GM21529 (cell line): ENCODE measurements around the gene CANX.

ENCODE experiments used
- ATAC-seq: cut with Tn5 transposase; IDR thresholded peaks from one replicate; pipeline ENCODE4 v1.9.1; 2021; ENCODE audit not compliant: unreplicated experiment

CANX gene

DNA sequence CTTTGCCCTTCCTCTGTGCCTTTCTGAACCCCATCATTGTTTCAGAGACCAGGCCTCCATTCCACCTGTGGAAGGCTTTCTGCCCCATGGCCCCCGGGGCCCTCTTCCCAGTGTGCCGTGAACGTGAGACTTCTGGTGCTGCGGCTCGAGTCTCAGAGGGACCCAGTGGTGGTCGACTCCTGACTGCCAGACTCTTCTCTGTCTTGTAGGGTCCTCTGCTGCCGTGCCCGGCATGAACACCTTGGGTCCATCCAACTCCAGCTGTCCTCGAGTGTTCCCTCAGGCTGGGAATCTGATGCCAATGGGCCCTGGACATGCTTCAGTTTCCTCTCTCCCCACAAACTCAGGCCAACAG, 74.9 kb downstream of the CANX start:
- no peak for ATAC-seq

DNA sequence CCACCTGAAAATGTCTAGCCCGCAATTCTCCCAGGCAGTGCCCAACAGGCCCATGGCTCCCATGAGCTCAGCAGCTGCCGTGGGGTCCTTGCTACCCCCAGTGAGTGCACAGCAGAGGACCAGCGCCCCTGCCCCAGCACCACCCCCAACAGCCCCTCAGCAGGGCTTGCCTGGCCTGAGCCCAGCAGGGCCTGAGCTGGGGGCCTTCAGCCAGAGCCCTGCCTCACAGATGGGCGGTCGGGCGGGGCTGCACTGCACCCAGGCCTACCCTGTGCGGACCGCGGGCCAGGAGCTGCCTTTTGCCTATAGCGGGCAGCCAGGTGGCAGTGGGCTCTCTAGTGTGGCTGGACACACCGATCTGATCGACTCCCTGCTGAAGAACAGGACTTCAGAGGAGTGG, 75.7 kb downstream of the CANX start:
- no peak for ATAC-seq

DNA sequence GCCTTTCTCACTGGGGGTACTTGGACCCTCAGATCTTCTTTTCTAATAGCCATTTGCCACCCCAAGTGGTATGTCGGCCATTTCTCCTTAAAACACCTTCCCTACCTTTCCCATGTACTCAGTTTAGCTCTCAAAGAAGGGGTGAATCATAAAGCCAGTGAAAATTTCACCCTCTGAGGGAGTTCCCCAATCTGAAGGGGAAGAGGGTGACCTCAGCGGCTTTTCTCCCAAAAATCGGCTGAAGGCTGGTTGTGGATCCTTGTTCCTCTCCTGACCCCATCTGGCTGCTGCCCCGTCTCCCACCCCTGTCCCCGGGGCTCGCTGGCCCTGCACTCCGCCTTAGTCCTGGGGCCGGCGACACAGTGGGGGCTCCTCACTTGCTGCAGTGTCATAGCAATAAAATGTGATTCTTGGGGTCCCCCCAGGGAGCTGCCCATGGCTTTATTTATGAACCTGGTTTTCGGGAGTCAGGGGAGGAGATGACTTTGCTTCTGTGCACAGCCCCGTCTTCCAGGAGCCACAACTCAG, 77.7 kb downstream of the CANX start:
- no peak for ATAC-seq

DNA sequence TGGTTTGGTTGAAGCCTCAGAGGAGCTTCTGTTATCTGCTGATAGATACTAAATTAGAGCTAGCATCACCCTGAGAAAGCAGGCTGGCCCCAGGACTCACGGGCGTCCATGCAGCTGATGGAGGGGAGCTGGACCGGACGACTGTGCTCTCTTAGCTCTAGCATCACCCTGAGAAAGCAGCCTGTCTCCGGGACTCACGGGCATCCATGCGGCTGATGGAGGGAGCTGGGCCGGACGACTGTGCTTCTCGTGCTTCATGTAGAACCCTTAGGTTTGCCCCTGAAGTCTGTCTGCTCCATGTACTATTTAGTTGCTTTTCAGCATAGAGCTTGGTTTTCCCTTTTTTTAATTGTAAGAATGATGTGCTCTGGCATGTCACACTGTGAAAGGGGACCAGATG, 78.7 kb downstream of the CANX start:
- no peak for ATAC-seq

DNA sequence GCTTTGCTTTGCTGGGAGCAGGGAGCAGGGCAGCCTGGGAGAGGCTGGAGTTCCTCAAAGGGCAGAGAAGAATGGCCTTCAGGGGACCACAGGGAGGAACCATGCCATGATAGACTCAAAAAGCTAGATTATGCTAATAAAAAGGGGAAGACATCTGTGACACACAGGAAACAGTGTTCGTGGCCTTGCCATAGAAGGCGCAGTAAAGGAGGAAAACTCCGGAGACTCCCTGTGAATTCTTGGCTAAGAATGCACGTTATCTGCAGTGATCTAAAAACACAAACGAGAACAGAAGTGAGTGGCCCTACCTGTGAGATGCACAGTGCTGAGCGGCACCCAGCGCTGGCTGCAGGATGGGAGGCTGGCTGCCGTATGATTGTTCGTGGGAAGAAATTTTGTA, 79.1 kb downstream of the CANX start:
- no peak for ATAC-seq

DNA sequence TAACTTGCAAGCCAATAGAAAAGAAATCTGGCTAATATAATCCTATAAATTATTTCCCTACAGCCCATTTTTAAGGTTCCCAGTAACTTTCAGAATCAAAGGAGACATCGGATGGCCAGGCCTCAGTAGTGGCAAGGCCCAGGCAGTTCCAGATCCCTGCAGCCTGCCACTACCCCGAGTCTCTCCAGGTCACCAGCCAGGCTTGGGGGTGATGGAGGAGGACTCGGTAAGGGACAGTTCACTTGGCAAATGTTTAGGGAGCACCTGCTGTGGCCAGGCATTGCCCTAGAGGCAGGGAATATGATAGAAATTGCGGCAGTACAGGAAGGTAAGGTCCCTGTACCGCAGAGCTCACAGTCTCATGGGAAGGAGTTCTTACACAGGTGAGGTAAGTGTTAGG, 79.8 kb downstream of the CANX start:
- ATAC-seq: no peak

DNA sequence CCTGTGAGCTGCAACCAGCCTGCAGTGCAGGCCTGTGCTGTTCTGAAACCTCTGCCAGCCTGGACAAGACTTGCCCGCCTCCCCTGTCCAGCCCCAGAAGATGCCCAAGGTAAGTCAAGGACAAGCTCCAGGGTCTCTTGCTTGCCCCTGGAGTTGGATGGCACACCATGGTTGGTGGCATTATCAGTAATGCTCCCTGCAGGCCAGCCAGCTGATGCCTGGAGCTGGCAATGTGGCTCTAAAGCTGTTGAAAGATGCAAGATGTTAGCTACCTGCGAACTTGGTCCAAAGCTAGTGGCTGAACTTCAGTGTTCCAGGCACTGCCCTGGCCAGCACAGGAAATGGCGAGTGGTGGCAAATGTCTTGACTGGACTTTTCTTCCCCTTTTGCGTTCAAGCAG, 81.1 kb downstream of the CANX start:
- ATAC-seq: no peak

DNA sequence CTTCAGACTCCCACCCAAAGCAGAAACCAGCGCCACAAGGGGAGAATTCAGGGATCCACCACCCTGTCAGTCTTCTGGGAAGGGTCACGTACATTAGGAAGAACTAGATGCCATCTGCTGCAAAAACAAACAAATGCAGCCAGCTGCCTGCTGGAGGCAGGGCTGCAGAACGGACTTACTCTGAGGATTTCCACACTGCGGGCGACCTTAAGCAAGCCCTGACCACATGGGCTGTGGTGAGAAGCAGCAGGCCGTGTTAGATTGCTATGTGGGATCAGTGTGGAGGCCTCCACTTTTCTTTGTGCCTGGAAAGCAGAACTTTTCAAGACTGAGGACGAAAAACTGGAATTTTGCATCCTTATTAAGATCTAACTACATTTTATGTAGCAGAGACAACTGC, 81.6 kb downstream of the CANX start:
- no peak for ATAC-seq
